ENCODE data around the gene RAB26.
A peak's percentile ranks its signal among the peaks of the same experiment; 100 is the strongest.

RAB26 gene

DNA sequence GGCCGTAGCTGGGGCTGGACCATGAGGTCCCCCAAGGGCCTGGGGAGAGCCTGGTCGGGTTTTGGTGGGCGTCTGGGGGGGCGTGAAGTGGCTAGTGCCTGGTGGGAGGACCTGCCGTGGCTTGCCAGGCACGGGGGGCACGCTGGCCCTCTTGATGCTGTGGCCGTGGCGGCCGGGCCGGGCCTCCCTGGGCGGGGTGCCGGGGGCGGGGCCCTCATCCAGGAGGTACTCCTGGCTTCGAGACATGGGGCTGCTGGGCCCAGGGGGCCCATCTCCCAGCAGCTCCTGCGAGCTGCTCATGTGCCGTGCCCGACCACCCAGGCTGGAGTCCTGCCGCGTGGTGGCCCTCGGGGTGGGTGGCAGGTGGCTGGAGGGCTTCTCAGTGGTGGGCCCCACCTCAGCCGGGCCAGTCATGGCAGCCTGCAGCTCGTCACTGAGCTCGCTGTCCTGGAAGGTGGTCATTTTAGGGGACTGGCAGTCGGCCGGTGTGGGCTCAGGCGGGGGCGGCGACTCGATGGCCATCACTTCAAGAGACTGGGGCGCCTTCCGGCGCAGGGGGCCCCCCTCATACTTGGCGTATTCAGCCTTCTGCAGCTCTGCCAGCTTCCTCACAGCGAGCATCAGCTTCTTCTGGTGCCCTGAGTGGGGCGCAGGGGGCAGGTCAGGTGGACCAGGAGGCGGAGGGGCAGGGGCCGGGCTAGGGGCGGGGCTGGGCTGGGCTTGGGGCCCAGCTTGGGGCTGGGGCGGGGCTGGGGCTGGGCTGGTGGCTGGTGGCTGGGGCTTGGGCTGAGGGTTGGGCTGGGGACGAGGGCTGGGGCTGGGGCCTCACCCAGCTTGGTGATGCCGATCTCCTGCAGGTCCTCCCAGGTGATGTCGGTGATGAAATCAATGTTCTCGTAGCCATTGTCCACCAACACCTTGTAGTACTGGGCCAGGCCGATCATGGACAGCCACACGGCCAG lies 32.8 kb downstream of the RAB26 start:
- no peak for DNase-seq

GRCh38 chr16:2181952-2182351 lies 33.5 kb downstream of the RAB26 start:
- DNase-seq, result no peak

- no peak for DNase-seq
Measured at GRCh38 chr16:2183671-2184070, 35.2 kb downstream of the RAB26 start.

- DNase-seq, result no peak
Measured at GRCh38 chr16:2184346-2184745, 35.9 kb downstream of the RAB26 start.

DNA sequence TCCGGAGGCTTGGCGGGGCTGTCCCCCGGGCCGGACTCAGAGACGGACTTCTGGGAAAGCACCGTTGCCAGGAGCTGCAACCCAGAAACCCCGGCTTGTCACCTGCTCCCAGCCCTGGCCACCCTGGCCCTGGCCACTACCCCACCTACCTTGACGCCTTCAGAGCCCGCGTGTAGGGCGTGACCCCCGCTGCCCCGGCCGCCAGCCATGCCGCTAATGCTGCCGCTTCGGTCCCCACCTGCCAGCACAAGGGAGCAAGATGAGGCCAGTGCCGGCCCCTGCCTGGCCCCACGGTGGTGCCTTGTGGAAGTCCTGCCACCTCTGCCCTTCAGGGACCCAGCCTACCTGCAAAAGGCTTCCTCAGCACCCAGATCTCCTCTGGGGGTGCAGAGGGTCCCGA lies 36.5 kb downstream of the RAB26 start:
- no peak for DNase-seq

DNA sequence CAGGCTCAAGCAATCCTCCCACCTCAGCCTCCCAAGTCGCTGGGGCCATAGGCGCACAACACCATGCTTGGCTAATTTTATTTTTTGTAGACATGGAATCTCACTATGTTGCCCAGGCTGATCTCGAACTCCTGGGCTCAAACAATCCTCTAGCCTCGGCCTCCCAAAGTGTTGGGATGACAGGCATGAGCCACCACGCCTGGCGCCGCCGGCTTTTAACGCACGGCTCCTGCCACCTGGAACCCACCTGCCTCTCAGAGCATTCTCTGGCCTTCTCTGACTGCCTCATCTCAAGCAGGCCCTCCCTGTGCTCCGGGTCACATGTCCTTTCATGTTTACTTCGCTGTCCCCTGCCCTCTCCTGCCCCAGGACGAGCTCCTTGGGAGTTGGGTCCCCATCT lies 37.6 kb downstream of the RAB26 start:
- no peak for DNase-seq

DNA sequence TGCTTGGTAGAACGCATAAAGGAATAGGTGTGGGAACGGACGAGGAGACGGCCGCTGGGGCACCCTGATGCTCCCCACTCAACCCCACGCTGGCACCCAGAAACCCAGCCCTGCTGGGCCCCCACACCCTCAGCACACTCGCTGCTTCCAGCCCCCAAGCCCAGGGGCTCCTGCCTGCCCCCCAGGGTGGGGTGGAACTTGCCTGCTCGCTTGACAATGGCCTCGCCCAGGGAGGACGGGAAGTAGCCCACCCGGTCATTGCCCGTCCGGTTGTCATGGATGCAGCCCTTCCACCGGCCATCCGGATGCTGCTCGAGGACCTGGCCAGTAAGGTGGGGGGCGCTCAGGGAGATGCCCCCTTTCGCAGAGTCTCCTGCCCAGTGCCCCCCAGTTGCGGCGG lies 38.1 kb downstream of the RAB26 start:
- DNase-seq, result no peak

DNA sequence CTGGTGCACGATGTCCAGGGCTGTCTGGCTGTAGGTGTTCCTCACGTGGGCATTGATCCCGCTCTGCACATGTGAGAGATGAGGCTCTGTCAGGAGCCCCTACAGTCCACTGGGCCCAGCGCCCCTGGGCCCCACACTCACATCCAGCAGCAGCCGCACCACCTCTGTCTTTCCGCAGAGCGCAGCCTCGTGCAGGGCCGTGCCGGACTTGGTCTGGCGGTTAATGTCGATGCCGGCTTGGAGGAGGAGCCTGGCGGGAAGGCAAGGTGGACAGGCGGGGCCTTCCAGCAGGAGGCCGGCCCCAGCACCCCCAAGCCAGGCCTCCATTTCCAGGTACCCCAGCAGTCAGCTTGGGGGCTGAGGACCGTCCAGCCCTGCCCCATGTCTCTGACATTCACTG lies 38.8 kb downstream of the RAB26 start:
- DNase-seq, result no peak

GRCh38 chr16:2188395-2188794 lies 40.0 kb downstream of the RAB26 start:
- DNase-seq, result no peak

- DNase-seq, result no peak
Measured at GRCh38 chr16:2189252-2189893, 40.9 kb downstream of the RAB26 start.

- DNase-seq, result no peak
Measured at GRCh38 chr16:2190002-2190658, 41.7 kb downstream of the RAB26 start.

DNA sequence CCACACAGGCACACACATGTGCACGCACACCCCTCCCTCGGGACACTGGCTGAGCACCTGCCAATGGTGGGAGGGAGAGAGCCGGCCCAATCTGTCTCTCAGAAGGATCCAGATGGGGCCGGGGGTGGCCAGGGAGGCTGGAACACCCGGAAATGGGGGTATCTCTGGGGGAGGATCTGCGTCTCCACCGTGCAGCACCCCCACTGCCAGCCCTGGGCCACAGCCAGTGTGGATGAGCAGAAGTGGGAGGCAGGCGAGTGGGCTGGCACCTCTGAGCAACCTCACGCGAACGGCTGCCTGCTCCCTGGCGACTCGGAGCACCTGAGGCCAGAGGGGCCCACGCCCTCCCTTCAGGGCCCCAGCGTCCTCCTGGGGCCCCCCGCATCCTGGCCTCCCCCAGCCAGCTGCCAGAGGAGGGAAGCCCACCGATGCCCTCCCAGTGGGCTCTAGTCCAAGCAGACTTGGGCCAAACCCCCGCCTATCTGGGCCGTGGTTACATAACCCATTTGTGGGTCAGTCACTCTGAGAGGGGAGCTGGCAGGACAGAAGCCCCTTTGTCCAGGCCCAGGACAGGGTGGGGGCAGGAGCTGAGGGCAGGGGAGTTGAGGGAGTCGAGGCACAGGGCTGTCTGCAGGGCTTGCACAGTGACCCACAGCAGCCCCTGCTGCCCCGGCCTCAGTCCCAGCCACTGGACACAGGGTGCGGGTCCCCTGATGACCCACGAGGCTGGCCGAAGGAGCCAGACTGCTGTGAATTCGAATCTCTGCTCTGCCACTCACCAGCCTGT lies 42.4 kb downstream of the RAB26 start:
- DNase-seq, result no peak

DNA sequence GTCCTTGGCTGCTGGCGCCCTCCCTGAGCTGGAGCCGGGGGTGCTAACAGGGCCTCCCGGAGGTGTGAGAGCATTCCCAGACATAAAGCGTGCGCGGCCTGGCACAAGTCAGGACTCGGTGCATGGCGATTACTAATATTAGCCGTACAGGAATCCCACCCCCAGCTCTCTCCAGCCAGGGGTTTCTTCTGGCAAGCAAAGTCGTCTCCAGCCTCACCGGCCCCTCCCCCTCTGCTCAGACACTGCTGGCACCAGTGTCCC lies 43.0 kb downstream of the RAB26 start:
- DNase-seq, result no peak

- no peak for DNase-seq
Measured at GRCh38 chr16:2194166-2194834, 45.9 kb downstream of the RAB26 start.

DNA sequence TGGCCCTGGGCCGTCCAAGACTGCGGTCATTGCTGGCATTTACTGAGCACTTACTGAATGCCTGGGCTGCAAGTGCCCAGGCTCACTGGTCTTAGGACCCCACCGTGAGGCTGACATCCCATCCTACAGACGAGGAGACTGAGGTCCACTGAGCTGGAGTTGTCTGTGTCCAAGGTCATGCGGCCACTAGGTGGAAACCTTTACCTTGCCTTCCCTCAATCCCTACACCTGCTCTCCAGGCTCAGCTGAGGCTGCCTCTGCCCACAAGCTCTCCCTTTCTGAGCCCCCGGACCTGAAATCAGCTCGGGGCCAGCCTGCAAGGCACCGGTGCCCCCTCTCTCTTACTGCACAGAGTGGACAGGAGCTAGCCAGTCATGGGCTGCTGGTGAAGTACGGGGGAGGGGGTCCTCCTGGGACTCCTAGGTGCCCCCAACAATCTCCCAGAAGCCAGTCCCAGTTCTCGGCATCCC lies 46.5 kb downstream of the RAB26 start:
- DNase-seq, result peak; percentile 41

DNA sequence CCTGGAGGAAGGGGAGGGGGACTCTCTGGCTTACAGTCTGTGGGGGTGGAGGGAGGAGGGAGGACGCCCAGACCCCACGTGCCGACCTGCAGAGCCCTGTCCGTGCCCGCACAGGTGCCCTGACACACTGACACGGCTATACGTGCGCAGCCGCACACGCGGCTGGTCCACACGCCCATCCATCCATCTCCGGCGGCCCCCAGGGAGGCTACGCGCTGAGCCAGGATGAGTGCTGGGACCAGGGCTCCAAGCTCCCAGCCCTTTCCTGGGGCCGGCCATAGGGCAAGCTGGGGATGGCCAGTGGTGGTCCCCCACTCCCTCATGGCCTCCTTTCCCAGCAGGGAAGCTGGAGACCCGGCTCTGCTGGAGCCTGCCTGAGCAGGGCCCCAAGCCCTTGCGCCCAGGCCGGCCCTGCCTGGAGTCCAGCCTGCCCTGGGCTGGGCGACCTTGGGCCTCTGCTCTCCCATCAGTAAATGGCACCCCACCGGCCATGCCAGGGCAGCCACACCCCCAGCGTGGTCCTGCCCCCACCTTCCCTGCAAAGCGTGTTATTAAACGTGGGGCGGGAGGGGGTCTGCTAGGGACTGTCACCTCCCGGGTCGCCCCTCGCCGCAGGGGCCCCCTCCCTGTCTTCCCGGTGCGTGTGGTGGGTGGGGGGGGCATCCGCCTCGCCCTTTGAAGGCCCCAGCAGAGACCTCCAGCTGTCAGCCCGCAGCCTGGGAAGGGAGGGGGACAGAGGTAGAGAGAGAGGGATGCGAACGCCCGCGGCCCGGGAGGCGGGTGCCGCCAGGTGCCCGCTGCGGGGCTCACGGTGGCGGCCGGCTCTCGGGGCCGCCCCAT lies 47.1 kb downstream of the RAB26 start:
- no peak for DNase-seq

- DNase-seq, result no peak
Measured at GRCh38 chr16:2196162-2196980, 47.9 kb downstream of the RAB26 start, which contains the start of gene CASKIN1. Gene CASKIN1 (minus strand): TSS chr16:2196605. CDS start chr16:2196432, 173 bp downstream.

GRCh38 chr16:2196981-2197511 lies 48.6 kb downstream of the RAB26 start:
- no peak for DNase-seq

- DNase-seq, result no peak
Measured at GRCh38 chr16:2197765-2198164, 49.3 kb downstream of the RAB26 start.

DNA sequence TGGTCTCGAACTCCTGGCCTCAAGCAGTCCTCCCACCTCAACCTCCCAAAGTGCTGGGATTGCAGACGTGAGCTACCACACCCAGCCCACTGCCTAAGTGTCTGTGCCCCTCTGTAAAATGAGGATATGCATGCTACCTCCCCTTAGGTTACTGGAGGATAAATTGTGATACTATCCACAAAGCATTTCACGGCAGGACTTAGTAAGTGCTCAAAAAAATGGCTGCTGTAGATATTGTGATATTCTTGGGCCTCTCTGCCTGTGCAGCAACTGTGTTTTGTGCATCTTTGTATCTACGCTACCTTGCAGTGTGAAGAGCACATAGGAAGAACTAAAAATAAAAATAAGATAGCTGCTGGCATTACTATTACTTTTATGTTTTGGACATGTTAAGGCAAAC lies 49.9 kb downstream of the RAB26 start:
- DNase-seq, result no peak

Data from NCI-H1092 (cell line).